A204.1 (cell line): ENCODE results near the gene STPG3.

Source experiments
- FAIRE-seq: peaks from 2 replicates; lab custom pipeline; 2012; peaks lifted over from hg19 to GRCh38; lab: Jason Lieb, UNC

Gene STPG3

DNA sequence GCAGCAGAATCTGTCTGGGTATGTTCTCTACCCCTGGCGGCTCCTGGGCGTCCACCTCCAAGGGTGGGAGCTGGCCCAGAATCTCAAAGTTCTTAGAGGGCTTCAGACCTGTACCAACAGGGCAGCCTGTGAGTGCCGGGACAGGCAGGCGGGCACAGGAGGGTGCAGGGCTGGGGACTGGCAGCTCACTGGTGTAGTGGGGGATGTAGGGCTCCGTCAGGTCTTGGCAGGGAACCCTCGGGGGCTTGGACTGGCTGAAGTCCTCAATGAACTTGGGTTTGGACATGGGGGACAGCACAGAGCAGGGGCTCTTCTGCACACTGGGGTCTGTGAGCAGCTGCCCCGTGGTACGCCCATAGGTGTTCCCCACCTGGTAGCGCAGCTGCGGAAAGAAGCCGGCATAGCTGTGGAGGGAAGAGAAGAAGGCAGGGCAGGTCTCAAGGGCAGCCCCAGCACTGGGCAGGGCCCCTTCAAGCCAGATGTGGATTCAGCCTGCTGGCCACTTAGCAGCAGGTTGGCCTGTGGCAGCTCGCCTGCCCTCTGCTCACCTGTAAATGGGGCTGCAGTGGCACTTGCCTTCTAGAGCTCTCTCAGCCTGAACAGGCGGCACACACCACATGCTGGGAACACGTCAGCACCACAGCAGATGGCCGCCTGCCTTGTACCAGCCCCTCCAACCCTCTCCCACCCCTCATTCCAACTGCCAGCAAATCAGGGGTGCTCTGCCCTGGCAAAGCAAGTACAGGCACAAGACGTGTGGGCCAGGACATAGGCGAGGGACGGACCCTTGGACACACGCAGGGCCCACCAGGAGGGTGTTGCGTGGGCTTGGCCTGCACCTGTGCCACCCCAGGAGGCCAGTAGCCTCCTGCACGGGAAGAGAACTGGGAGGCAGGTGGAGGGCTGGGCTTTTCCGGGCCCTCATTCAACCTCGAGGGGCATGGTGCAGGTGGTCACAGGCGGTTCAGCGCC lies 5.3 kb upstream of the STPG3 start:
- FAIRE-seq, result no peak

DNA sequence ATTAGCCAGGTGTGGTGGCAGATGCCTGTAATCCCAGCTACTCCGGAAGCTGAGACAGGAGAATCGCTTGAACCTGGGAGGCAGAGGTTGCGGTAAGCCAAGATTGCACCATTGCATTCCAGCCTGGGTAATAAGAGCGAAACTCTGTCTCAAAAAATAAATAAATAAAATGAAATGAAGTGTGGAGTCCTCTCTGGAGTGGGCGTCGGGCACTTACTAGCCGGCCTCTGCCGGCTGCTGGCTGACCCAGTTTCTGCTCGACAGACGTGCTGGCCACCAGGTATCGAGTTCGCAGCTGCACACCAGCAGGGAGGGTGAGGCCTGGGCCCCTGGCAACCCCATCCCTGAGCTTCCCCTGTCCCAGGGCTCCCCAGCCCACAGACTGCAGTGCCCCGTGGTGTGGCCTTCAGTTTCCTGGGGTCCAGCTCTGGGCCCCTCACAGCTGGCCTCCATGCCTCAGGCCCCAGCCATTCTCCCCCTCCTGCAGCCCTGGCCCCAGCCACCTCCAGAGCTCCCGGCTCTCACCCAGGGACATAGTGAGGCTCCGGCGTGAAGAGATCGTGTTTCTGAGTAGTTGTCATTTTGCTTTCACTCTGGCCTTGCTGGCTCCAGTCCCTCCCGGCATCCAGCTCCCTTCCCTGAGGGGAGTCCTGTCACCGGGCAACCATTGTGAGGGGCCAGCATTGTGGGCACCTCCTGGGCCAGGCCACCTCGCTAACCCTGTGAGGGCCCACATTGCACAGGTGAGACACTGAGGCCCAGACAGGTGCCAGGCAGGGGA lies 3.8 kb upstream of the STPG3 start:
- no peak for FAIRE-seq

DNA sequence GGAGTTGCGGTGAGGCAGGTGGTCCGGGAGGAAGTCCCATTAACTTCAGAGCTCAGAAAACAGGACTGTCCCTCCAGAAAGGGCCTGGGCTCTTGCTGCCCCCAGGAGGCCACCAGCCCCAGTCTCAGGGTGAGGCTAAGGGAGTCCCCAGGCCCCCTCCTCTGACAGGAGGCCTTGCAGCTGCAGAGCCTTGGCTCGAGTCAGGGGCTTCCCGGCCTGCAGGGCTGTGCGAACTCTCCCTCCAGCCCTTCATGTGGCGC lies 3.2 kb upstream of the STPG3 start:
- no peak for FAIRE-seq

DNA sequence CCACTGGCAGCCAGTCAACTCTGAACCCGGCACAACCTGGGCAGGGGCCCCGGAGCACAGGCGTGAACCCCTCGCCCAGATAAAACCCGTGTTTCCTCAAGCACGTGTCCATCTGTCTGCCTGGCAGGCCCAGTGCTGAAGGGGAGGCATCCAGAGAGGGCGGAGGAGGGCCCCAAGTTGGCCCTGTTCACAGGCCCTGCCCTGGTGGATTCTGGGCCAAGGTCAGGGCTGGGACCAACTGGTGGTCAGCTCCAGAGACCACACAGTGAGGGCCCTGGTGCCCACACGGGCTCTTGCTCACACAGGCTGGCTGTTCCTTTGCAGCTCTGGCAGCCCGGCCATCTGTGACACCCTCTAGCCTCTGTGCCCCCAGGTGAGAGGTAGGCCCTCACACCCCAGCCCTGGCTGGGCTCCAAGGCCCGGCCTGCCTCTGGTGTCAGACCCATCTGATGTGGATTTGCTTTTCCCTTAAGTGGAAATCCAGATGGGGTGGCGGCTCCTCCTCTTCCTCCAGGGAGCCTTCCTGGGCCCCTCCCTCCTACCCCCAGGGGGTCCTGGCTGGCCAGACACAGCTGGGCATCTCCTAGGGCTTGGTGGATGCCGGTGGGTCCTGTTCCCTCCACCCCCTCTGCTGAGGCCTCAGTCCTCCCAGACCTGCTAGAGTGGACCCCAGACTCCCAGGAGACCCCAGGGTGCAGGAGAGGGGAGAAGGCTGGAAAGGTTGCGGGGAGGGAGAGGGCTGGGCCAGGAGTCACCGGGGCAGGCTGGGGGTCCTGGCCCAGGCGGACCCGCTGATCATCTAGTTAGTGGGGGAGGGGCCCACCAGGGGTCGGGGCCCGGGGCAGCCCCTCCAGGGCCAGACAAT lies 525 bp upstream of the STPG3 start:
- FAIRE-seq, result no peak

DNA sequence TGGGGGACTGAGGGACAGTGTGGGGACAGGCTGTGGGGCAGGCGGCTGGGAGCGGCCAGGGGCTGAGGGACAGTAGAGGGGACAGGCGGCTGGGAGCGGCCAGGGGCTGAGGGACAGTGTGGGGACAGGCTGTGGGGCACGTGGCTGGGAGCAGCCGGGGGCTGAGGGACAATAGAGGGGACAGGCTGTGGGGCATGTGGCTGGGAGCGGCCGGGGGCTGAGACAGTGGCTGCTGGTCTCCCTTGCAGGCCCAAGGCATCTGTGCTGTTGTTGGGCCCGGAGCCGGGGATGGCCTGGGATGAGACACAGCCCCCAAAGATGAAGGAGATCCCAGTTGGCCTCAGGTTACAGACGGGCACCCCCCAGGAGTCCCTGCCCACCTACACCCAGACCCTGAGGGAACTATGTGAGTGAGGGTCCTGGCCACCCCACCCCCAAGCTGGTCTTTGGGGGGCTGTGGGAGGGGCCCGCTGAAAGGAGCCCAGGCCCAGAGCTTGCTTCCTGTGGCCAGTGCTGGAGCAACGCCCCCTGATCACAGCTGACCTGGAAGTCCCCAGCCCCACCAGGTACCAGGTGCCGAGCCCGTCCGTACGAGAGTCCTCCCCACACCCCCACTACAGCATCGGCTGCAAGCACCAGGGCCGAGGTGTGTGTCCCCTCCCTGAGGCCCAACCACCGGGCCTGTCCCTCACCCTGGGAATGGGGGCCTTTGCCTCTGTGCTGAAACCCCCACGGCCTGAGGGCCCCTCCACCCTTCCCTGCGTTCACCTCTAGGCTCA lies 593 bp downstream of the STPG3 start:
- no peak for FAIRE-seq

DNA sequence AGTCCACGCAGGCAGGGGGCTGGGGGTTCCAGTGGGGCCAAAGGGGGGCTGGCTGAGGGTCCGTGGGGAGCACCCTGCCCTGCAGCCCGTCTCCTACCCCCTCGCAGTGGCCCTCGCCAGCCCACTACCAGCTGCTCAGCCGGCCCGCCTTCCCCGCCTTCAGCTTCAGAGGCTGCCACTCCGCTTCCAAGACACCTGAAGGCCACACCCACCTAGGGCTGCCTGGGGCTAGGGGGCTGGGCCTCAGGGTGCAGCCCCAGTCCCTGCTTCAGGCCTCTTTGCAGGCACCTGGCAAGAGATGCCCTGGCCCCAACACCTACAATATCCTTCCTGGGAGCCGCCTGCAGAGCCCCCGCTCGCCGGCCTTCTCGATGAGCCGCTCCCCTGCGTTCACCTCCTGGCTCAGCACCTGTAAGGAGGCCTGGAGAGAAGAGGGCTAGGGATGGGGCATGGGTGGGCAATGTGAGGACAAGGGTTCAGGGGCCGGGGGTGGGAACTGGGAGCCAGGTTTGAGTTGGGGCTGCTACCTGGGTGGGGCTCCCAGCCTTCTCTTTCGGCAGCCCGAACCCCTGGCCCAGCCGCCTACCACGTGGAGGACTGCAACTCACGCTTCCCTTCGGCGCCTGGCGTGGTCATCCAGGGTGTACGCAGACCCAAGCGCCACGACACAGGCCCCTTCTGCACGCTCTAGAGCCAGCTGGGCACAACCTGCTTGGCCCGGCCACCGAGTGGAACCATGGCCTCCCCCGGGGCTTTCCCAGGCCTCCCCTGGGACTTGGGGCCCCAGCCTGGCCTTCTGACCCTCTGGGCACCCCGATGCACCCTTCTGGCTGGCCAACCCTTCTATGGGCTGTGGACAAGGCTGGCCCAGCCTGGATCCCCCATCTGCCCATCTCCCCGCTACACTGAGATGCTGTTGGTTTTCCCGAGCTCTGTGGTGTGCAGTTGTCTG lies 1.7 kb downstream of the STPG3 start:
- no peak for FAIRE-seq

DNA sequence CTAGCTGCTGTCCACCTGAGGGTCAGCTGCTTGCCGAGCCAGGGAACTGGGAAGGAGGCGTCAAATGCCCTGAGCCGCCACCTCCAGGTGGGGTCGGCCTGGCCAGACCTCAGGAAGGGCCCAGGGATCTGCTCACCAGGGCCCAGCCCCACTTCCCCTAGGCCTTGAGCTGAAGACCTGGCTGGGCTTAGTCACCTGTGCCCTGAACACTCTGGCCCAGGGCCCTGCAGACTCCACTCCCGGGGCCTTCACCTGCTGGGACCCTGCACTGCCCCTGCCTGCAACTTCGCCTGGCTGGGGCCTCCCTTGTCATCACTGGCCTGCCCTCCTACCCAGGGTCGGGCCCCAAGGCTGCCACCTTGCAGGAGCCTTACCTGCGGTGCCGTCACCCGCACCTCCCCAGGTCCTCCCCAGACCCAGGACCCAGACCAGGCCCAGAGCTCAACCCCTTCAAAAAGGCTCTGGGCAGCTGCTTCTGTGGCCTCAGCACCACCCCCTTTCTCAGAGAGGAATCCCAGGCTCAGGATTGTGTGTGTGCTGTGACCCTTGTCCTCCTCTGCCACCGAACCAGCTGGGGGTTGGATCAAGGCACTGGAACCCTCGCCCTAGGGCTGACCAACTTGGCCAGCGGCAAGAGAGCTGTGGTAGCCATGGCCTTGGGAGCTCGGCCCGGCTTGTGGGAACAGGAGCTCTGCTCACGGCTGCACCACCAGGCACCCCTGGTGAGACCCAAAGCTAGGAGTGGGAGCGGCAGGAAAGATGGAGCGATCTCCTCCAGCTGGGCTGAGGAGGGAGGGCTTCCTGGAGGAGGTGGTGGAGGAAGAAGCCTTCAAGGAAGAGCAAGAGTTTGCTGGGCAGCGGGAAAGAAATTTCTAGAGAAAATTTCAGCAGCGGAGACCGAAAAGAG lies 2.9 kb downstream of the STPG3 start:
- no peak for FAIRE-seq

DNA sequence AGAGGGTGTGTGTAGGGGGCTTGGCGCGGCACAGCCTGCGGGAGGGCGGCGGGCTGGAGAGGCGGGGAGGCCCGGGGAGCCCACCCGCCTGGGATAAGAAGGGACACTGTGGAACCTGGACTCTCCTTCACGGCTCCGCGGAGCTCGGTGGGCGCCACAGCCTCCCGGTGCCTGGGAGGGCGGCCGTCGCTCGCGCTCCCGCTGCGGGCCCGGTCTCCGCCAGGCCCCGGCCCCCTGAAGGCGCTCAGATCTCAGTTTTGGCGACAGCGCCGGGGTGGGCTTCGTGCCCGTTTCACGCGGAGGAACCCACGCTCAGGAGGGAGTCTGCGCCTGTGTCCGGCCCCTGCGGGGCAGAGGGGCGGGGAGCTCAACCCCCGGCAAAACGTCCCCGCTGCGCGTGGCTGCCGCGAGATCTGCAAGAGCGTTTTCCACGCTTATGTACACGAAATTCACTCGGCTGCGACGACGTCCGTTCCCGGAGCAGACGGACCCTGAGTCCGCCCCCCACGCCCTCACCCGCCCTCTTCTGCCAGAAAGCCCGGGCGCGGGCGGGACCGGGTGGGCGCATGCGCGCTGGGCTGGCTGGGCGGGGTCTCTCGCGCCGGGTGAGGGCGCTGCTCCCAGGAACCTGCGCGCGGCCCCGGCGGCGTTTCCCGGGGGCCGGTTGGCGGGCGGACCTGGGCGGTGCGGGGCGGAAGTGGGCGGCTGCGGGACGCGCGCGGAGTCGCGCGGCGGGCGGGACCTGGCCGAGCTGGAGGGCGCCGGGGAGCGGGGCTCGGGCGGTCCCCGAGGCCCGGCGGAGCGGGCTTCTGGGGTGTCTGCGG lies 3.8 kb downstream of the STPG3 start, which contains the start of gene NELFB:
Gene NELFB (plus strand): TSS at position 704 of the 824 bp plus-strand sequence.
- FAIRE-seq, result no peak

DNA sequence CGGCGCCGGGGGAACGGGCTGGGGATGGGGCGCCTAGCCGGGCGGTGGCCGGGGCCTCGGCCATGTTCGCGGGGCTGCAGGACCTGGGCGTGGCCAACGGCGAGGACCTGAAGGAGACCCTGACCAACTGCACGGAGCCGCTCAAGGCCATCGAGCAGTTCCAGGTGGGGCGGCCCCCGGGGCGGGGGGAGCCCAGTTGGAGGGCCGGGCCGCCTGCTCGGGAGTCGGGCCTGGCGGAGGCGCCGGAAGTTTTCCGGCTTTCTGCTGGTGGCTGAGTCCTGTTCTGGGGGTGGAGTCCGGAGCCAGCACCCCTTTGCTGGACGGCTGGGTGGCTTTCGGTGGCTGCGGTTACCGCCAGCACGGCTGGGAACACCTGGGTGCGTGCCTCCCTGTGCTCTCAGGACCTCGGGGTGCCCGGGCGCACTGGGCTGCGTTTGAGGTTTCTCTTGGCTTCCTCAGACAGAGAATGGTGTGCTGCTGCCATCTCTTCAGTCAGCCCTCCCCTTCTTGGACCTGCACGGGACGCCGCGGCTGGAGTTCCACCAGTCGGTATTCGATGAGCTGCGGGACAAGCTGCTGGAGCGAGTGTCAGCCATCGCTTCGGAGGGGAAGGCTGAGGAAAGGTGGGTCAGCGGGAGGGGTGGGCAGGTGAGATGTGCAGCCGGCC lies 4.5 kb downstream of the STPG3 start:
- no peak for FAIRE-seq

DNA sequence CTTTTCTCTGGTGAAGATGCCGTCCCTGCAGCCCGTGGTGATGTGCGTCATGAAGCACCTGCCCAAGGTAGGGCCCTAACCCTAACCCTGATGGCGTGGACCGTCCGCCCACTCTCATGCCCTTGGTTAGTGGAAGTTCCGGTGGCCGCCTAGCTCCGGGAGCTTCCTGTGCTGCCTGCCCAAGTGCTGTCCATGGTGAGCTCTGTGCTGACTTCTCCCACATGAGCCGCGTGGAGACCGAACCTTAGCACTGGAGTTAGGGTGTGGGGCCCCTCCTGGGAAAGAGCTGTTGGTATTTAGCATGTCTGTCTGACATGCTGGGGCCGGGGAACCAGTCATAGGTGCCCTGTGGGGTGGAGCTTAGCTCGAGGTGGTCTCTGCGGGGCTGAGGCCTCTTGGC lies 5.3 kb downstream of the STPG3 start:
- no peak for FAIRE-seq

DNA sequence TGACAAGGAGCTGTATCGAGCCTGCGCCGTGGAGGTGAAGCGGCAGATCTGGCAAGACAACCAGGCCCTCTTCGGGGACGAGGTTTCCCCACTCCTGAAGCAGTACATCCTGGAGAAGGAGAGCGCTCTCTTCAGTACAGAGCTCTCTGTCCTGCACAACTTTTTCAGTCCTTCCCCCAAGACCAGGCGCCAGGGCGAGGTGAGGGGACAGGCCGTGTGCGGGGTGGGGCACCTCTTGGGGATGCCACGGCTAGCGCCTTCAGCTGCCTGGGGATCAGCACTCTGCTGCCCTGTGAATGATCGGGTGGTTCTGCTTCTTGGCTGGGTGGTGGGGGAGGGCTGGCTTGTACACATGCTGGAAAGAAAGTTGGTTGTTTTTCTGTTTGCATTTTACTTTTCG lies 5.8 kb downstream of the STPG3 start:
- no peak for FAIRE-seq

DNA sequence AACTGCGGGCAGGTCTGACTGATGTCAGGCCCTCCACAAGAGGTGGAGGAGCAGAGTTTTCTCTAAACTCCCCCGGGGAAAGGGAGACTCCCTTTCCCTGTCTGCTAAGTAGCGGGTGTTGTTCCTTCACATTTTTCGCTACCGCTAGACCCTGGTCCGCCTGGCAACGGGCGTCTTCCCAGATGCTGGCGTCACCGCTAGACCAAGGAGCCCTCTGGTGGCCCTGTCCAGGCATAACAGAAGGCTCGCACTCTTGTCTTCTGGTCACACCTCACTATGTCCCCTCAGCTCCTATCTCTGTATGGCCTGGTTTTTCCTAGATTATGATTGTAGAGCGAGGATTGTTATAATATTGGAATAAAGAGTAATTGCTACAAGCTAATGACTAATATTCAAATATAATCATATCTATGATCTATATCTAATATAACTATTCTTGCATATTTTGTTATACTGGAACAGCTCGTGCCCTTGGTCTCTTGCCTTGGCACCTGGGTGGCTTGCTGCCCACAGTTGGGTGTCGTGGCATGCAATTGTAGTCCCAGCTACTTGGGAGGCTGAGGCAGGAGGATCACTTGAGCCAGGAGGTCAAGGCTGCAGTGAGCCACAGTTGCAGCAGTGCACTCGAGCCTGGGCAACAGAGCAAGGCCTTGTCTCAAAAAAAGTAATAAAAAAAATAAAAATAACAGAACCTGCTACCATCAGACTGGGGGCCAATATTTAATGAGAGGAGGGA lies 11.3 kb downstream of the STPG3 start:
- FAIRE-seq, result peak; percentile 27

DNA sequence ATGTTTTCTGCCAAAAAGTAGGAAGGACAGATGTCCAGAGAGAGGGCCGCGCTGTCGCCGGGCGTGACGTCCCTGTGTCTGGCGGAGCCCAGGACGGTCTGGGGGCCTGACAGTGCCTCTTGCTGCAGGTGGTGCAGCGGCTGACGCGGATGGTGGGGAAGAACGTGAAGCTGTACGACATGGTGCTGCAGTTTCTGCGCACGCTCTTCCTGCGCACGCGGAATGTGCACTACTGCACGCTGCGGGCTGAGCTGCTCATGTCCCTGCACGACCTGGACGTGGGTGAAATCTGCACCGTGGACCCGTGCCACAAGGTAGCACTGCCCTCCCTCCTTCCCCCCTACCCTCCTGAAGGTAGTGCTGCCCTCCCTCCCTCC lies 11.8 kb downstream of the STPG3 start:
- no peak for FAIRE-seq

DNA sequence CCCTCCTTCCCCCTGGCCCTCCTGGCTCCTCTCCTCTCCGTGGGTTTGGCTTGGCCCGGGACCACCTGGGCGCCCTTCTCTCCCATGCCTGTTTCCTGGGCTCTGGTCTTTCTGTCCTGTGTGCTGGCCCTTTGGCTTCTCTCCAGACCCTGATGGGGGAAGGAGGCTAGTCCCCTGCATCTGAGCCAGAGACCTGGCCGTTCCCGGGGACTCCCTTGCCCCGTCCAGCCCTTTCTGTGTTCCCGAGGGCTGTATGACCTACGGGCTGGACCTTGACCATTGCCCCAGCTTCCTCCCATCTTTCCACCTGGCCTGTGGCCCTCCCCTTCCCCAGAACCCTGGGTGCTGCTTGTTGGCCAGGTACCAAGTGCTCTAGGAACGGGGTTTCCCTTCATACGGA lies 12.4 kb downstream of the STPG3 start:
- FAIRE-seq, result no peak

DNA sequence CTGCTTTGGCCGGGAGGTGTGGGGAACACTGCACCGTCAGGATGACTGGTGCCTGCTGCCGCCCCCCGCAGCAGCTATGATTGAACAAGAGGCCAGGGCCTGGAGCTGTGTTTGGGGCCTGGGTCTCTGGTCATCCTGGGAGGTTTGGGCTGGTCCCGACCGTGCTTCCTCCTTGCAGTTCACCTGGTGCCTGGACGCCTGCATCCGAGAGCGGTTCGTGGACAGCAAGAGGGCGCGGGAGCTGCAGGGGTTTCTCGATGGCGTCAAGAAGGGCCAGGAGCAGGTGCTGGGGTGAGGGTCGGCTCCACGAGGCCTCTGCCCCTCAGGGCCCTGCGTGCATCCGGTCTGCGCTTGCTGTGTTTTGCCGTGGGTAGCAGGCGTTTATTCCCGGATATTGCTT lies 13.0 kb downstream of the STPG3 start:
- no peak for FAIRE-seq

DNA sequence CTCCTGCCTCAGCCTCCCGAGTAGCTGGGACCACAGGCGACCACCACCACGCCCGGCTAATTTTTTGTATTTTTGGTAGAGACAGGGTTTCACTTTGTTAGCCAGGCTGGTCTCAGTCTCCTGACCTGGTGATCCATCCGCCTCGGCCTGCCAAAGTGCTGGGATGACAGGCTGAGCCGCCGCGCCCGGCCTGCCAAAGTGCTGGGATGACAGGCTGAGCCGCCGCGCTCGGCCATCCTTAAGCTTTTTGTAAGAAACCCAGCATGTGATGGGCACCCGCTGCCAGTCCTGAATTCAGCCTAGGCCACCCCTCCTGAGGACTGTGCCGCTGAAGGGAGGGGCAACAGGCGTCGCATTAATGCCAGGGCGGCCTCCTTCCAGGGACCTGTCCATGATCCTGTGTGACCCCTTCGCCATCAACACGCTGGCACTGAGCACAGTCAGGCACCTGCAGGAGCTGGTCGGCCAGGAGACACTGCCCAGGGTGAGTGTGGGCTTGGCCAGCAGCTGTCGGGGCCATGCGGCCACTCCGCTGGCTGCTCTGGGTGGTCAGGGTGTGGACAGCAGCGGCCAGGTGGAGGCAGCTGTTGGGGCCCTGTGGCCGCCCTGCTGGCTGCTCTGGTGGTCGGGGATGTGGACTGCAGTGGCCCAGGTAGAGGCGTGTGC lies 14.5 kb downstream of the STPG3 start:
- no peak for FAIRE-seq

DNA sequence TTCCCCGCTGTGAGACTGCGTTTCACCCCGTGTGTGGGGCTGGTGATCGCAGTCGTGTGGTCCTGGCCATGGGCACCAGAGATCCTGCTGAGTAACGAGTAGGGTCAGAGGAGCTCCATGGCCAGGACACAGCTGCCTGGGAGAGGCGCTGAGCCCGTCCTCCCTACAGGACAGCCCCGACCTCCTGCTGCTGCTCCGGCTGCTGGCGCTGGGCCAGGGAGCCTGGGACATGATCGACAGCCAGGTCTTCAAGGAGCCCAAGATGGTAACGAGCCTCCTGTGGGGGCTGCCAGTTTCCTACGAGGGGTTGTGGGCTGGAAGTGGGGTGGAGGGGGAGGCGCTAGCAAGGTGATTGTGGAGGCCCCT lies 15.1 kb downstream of the STPG3 start:
- FAIRE-seq, result no peak
